ENCODE results near the gene PKN1.

DNA sequence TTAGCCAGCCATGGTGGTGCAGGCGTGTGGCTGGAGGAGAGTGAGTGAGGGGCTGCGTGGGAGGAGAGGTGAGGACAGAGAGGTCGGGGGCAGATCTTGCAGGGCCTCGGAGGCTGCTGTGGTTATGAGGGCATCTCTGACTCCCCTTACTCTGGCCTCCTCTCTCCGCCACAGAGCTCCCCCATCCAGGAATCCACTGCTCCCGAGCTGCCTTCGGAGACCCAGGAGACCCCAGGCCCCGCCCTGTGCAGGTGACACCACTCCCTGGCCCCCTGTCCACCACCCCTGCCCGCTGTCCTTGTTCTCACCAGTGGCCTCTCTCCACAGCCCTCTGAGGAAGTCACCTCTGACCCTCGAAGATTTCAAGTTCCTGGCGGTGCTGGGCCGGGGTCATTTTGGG lies 34.3 kb downstream of the PKN1 start:
- TF ChIP-seq, protein P1, sequence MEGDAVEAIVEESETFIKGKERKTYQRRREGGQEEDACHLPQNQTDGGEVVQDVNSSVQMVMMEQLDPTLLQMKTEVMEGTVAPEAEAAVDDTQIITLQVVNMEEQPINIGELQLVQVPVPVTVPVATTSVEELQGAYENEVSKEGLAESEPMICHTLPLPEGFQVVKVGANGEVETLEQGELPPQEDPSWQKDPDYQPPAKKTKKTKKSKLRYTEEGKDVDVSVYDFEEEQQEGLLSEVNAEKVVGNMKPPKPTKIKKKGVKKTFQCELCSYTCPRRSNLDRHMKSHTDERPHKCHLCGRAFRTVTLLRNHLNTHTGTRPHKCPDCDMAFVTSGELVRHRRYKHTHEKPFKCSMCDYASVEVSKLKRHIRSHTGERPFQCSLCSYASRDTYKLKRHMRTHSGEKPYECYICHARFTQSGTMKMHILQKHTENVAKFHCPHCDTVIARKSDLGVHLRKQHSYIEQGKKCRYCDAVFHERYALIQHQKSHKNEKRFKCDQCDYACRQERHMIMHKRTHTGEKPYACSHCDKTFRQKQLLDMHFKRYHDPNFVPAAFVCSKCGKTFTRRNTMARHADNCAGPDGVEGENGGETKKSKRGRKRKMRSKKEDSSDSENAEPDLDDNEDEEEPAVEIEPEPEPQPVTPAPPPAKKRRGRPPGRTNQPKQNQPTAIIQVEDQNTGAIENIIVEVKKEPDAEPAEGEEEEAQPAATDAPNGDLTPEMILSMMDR (IDR thresholded peaks at IDR 0.05) = no peak
- TF ChIP-seq, protein P2, sequence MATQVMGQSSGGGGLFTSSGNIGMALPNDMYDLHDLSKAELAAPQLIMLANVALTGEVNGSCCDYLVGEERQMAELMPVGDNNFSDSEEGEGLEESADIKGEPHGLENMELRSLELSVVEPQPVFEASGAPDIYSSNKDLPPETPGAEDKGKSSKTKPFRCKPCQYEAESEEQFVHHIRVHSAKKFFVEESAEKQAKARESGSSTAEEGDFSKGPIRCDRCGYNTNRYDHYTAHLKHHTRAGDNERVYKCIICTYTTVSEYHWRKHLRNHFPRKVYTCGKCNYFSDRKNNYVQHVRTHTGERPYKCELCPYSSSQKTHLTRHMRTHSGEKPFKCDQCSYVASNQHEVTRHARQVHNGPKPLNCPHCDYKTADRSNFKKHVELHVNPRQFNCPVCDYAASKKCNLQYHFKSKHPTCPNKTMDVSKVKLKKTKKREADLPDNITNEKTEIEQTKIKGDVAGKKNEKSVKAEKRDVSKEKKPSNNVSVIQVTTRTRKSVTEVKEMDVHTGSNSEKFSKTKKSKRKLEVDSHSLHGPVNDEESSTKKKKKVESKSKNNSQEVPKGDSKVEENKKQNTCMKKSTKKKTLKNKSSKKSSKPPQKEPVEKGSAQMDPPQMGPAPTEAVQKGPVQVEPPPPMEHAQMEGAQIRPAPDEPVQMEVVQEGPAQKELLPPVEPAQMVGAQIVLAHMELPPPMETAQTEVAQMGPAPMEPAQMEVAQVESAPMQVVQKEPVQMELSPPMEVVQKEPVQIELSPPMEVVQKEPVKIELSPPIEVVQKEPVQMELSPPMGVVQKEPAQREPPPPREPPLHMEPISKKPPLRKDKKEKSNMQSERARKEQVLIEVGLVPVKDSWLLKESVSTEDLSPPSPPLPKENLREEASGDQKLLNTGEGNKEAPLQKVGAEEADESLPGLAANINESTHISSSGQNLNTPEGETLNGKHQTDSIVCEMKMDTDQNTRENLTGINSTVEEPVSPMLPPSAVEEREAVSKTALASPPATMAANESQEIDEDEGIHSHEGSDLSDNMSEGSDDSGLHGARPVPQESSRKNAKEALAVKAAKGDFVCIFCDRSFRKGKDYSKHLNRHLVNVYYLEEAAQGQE (IDR thresholded peaks at IDR 0.05; ENCODE audit: insufficient read depth in 1 of 2, low read depth in 2 of 2, low read length in 1 of 2) = no peak
- no peak for TF ChIP-seq POLR2AphosphoS5 (IDR thresholded peaks at IDR 0.05; ENCODE audit: low read depth, low read length)
